OCI-LY1 (cell line): Measurements from ENCODE around the gene GALNT4.

Experiments
- H2AFZ ChIP-seq: fragments of 200-600 bp; sonication (generic), shearing (Covaris generic); 2 replicates; pipeline ENCODE4 v1.6.0; 2014; ENCODE audit warnings: antibody characterized with exemption, mild to moderate bottlenecking, low read length
- H3F3A ChIP-seq: fragments of 200-600 bp; sonication (generic), shearing (Covaris generic); 2 replicates; pipeline ENCODE4 v1.6.0; 2014; ENCODE audit warnings: mild to moderate bottlenecking, antibody characterized with exemption, low read length, moderate library complexity; ENCODE audit not compliant: insufficient read depth
- H3K27ac ChIP-seq: fragments of 200-600 bp; sonication (generic); 2 replicates; pipeline ENCODE4 v1.5.1; 2014; ENCODE audit warnings: low read length, mixed run types, mild to moderate bottlenecking, low read depth; ENCODE audit not compliant: poor library complexity, severe bottlenecking
- H3K27me3 ChIP-seq: fragments of 200-600 bp; sonication (generic); 2 replicates; pipeline ENCODE4 v1.6.0; 2014; ENCODE audit warnings: antibody characterized with exemption, mild to moderate bottlenecking, low read length, moderate library complexity; ENCODE audit not compliant: insufficient read depth
- H3K36me3 ChIP-seq: fragments of 200-600 bp; sonication (generic); 2 replicates; pipeline ENCODE4 v1.6.1; 2014; ENCODE audit warnings: mild to moderate bottlenecking, antibody characterized with exemption, low read length, moderate library complexity, mixed read lengths; ENCODE audit not compliant: insufficient read depth
- H3K4me1 ChIP-seq: fragments of 200-600 bp; sonication (generic); 2 replicates; pipeline ENCODE4 v1.5.1; 2014; ENCODE audit warnings: mild to moderate bottlenecking, low read length, moderate library complexity; ENCODE audit not compliant: insufficient read depth, severe bottlenecking
- H3K4me2 ChIP-seq: fragments of 200-600 bp; sonication (generic), shearing (Covaris generic); 2 replicates; pipeline ENCODE4 v1.6.1; 2014; ENCODE audit warnings: low read length
- H3K4me3 ChIP-seq: fragments of 200-600 bp; sonication (generic); 2 replicates; pipeline ENCODE4 v1.5.1; 2014; ENCODE audit warnings: low read length, low read depth, mild to moderate bottlenecking, mixed read lengths; ENCODE audit not compliant: poor library complexity, severe bottlenecking
- H3K79me2 ChIP-seq: fragments of 200-600 bp; shearing (Covaris generic); 2 replicates; pipeline ENCODE4 v1.6.1; 2016; ENCODE audit warnings: mixed run types, low read length, mixed read lengths; ENCODE audit not compliant: insufficient read depth
- H3K9ac ChIP-seq: fragments of 200-600 bp; sonication (generic), shearing (Covaris generic); 2 replicates; pipeline ENCODE4 v1.6.1; 2014; ENCODE audit warnings: mild to moderate bottlenecking, low read length, mixed read lengths
- H3K9me2 ChIP-seq: fragments of 200-600 bp; sonication (generic), shearing (Covaris generic); 2 replicates; pipeline ENCODE4 v1.6.1; 2014; ENCODE audit warnings: low read depth, mild to moderate bottlenecking, low read length, mixed read lengths
- H3K9me3 ChIP-seq: fragments of 200-600 bp; shearing (Covaris generic); 2 replicates; pipeline ENCODE4 v1.6.1; 2014; ENCODE audit warnings: low read length, mixed read lengths
- H4K20me1 ChIP-seq: fragments of 200-600 bp; sonication (generic), shearing (Covaris generic); 2 replicates; pipeline ENCODE4 v1.6.0; 2016; ENCODE audit warnings: mild to moderate bottlenecking, low read length; ENCODE audit not compliant: insufficient read depth
- EZH2 ChIP-seq: fragments of 200-600 bp; sonication (generic), shearing (Covaris generic); IDR thresholded peaks from 2 replicates; pipeline ENCODE4 v1.8.0; 2017; ENCODE audit warnings: borderline replicate concordance, mixed run types, mild to moderate bottlenecking, antibody characterized with exemption, low read length, moderate library complexity, mixed read lengths
- TF ChIP-seq, protein P1 (sequence below): fragments of 200-600 bp; sonication (generic), shearing (Covaris generic); IDR thresholded peaks from 2 replicates; pipeline ENCODE4 v1.5.1; 2017; ENCODE audit warnings: mild to moderate bottlenecking, antibody characterized with exemption, low read length, moderate library complexity, mixed read lengths

Gene GALNT4

GRCh38 chr12:89571491-89572195 lies 47.0 kb upstream of the GALNT4 start:
- Histone ChIP-seq H3K79me2 (no peaks in the 10 kb centered on the region), H3K4me2 (no peak overlapping the region), H3K9ac (no peak overlapping the region), H3K27me3 (no peaks in the 10 kb centered on the region), H4K20me1 (no peaks in the 10 kb centered on the region), H3K9me3 (no peaks in the 10 kb centered on the region), H2AFZ (no peak overlapping the region), H3K36me3 (no peaks in the 10 kb centered on the region), H3K4me1 (peaks cover 3% of the 10 kb centered on the region), H3F3A (no peaks in the 10 kb centered on the region), H3K4me3 (no peak overlapping the region), H3K27ac (no peak overlapping the region), H3K9me2 (no peaks in the 10 kb centered on the region)
- no peak for TF ChIP-seq EZH2
- TF ChIP-seq, protein P1, sequence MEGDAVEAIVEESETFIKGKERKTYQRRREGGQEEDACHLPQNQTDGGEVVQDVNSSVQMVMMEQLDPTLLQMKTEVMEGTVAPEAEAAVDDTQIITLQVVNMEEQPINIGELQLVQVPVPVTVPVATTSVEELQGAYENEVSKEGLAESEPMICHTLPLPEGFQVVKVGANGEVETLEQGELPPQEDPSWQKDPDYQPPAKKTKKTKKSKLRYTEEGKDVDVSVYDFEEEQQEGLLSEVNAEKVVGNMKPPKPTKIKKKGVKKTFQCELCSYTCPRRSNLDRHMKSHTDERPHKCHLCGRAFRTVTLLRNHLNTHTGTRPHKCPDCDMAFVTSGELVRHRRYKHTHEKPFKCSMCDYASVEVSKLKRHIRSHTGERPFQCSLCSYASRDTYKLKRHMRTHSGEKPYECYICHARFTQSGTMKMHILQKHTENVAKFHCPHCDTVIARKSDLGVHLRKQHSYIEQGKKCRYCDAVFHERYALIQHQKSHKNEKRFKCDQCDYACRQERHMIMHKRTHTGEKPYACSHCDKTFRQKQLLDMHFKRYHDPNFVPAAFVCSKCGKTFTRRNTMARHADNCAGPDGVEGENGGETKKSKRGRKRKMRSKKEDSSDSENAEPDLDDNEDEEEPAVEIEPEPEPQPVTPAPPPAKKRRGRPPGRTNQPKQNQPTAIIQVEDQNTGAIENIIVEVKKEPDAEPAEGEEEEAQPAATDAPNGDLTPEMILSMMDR = no peak

DNA sequence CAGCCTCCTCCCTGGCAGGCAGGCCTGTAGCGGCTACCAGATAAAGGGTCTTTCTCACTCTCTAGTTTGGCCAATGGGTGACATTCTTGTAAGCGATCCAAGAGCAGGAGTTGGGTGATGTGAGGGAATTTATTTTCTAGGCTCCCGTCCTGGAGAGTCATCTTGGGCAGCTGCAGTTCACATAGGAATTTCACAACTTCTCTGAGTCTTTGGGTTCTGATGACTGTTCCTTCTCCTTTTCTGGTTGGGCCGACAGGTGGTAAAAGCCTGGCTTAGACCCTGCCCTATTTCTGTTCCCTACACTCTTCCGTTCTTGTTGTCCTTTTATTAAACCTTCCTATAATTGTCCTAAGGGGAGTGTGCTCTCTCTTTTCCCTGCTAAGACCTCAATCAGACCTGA lies 43.9 kb upstream of the GALNT4 start:
- H3F3A ChIP-seq = no peaks in the 10 kb centered on the region
- H4K20me1 ChIP-seq = no peaks in the 10 kb centered on the region
- no peaks in the 10 kb centered on the region for H3K79me2 ChIP-seq
- no peaks in the 10 kb centered on the region for H3K9me2 ChIP-seq
- no peak overlapping the region for H3K4me2 ChIP-seq
- no peaks in the 10 kb centered on the region for H3K36me3 ChIP-seq
- H3K27me3 ChIP-seq = no peaks in the 10 kb centered on the region
- no peaks in the 10 kb centered on the region for H3K9me3 ChIP-seq
- H3K4me3 ChIP-seq = no peak overlapping the region
- H3K4me1 ChIP-seq = no peaks in the 10 kb centered on the region
- no peak overlapping the region for H3K27ac ChIP-seq
- H3K9ac ChIP-seq = no peak overlapping the region
- TF ChIP-seq, protein P1 = no peak
- no peak for TF ChIP-seq EZH2
- no peak overlapping the region for H2AFZ ChIP-seq

- Histone ChIP-seq H3K27me3 (no peaks in the 10 kb centered on the region), H3K4me3 (no peak overlapping the region), H3K79me2 (no peaks in the 10 kb centered on the region), H2AFZ (no peak overlapping the region), H4K20me1 (no peaks in the 10 kb centered on the region), H3K4me2 (no peak overlapping the region), H3K4me1 (no peaks in the 10 kb centered on the region), H3F3A (no peaks in the 10 kb centered on the region), H3K9me3 (no peaks in the 10 kb centered on the region), H3K9ac (no peak overlapping the region), H3K9me2 (no peaks in the 10 kb centered on the region), H3K27ac (no peak overlapping the region), H3K36me3 (no peaks in the 10 kb centered on the region)
- TF ChIP-seq, protein P1 = no peak
- TF ChIP-seq EZH2 = no peak
Observed at GRCh38 chr12:89567691-89568239, 43.2 kb upstream of the GALNT4 start.
